GM12892 (cell line): Measurements from ENCODE around the gene PIP4K2A.

Experiments
- POLR2A ChIP-seq: IDR thresholded peaks from 2 replicates; pipeline ENCODE4 v1.6.1; 2011; ENCODE audit warnings: low read depth, low read length, control low read depth
- POLR2AphosphoS5 ChIP-seq: IDR thresholded peaks from 2 replicates; pipeline ENCODE4 v1.6.1; 2011; ENCODE audit warnings: low read depth, low read length, control low read depth
- TAF1 ChIP-seq: IDR thresholded peaks from 2 replicates; pipeline ENCODE4 v1.6.1; 2011; ENCODE audit warnings: low read depth, mild to moderate bottlenecking, control low read depth, low read length, borderline replicate concordance

DNA sequence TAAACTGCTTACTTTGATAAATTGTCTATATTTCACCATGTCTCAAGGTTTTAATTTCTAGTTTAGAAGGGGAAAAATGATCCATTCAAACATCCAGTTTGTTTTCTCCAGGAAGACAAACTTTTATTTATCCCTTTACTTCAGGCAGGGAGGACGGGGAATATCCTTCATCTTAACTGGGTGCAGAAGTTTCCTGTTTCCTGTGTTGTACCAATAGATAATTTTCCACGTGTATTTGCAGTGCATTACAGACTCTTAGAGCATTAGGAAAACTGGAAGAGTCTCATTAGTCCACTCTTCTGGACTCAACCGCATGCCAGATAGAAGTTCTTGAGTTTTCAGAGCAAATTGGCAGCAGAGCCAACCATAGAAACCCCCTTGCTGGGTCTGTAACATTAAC, 39.4 kb upstream of the PIP4K2A start:
- TF ChIP-seq TAF1 (no peak), POLR2AphosphoS5 (no peak), POLR2A (no peak)
